NT2/D1 (cell line): Measurements from ENCODE around the gene NDRG4.

Source experiments
- YY1 ChIP-seq: IDR thresholded peaks from 2 replicates; pipeline ENCODE4 v1.6.1; 2011; ENCODE audit not compliant: insufficient read length, insufficient read depth
- ZNF274 ChIP-seq: IDR thresholded peaks from 2 replicates; pipeline ENCODE4 v1.6.1; 2011; ENCODE audit warnings: mild to moderate bottlenecking, low read depth, low read length

- TF ChIP-seq ZNF274, result no peak
- TF ChIP-seq YY1, result no peak
Measured at GRCh38 chr16:58543685-58544084, 43.7 kb downstream of the NDRG4 start.
